ENCODE results near the gene TMTC3.

DNA sequence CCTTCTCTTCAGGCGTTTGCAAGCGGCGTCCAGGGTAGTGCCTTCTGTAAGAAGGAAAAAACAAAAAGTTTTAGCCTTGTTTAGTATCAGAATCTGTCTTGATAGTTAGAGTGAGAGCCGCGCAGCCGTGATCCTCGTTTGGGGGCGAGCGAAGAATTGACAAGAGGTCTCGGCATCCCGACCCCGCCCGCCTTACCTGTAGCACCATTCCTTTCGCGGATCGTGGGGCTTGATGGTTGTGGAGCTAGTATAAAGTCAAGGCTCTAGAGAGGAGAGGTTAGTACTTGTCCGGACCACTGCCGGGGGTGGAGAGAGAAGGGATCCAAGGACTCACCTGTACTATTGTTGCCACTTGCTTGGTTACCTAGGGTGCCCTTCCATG is 494 bp downstream of the TMTC3 start:
- TF ChIP-seq, protein P1, sequence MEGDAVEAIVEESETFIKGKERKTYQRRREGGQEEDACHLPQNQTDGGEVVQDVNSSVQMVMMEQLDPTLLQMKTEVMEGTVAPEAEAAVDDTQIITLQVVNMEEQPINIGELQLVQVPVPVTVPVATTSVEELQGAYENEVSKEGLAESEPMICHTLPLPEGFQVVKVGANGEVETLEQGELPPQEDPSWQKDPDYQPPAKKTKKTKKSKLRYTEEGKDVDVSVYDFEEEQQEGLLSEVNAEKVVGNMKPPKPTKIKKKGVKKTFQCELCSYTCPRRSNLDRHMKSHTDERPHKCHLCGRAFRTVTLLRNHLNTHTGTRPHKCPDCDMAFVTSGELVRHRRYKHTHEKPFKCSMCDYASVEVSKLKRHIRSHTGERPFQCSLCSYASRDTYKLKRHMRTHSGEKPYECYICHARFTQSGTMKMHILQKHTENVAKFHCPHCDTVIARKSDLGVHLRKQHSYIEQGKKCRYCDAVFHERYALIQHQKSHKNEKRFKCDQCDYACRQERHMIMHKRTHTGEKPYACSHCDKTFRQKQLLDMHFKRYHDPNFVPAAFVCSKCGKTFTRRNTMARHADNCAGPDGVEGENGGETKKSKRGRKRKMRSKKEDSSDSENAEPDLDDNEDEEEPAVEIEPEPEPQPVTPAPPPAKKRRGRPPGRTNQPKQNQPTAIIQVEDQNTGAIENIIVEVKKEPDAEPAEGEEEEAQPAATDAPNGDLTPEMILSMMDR (IDR thresholded peaks at IDR 0.05): no peak
- TF ChIP-seq POLR2A (IDR thresholded peaks at IDR 0.05): no peak
